HEK293 (cell line): ENCODE measurements around the gene PRPF8.

Experiments used
- GLI4 ChIP-seq: fragments of 450-650 bp; formaldehyde crosslinking; IDR thresholded peaks from 2 replicates; pipeline ENCODE4 v1.5.1; 2016; ENCODE audit warnings: missing biosample characterization, missing genetic modification characterization
- HOXD13 ChIP-seq: sonication (generic); formaldehyde crosslinking; IDR thresholded peaks from 2 replicates; pipeline ENCODE4 v1.8.0; 2022; ENCODE audit warnings: missing genetic modification reagents, borderline replicate concordance
- OSR2 ChIP-seq: fragments of 450-650 bp; formaldehyde crosslinking; IDR thresholded peaks from 2 replicates; pipeline ENCODE4 v1.5.1; 2016; ENCODE audit warnings: missing biosample characterization, missing genetic modification characterization
- SCRT2 ChIP-seq: fragments of 450-650 bp; formaldehyde crosslinking; IDR thresholded peaks from 2 replicates; pipeline ENCODE4 v1.5.1; 2016; ENCODE audit warnings: missing biosample characterization, missing genetic modification characterization
- ZBTB21 ChIP-seq: fragments of 450-650 bp; formaldehyde crosslinking; IDR thresholded peaks from 2 replicates; pipeline ENCODE4 v1.5.1; 2017; ENCODE audit warnings: missing biosample characterization, missing genetic modification characterization
- ZBTB7A ChIP-seq: fragments of 450-650 bp; formaldehyde crosslinking; IDR thresholded peaks from 2 replicates; pipeline ENCODE4 v1.5.1; 2016; ENCODE audit warnings: low read depth, missing biosample characterization, missing genetic modification characterization
- ZFHX2 ChIP-seq: fragments of 450-650 bp; formaldehyde crosslinking; conservative IDR thresholded peaks from 2 replicates; pipeline ENCODE4 v1.5.1; 2016; ENCODE audit warnings: missing biosample characterization, missing genetic modification characterization
- ZFP37 ChIP-seq: fragments of 450-650 bp; formaldehyde crosslinking; IDR thresholded peaks from 2 replicates; pipeline ENCODE4 v1.5.1; 2016; ENCODE audit warnings: missing biosample characterization, missing genetic modification characterization
- ZNF140 ChIP-seq: fragments of 450-650 bp; formaldehyde crosslinking; IDR thresholded peaks from 2 replicates; pipeline ENCODE4 v1.5.1; 2016; ENCODE audit warnings: missing biosample characterization, missing genetic modification characterization
- ZNF16 ChIP-seq: fragments of 450-650 bp; formaldehyde crosslinking; IDR thresholded peaks from 2 replicates; pipeline ENCODE4 v1.5.1; 2016; ENCODE audit warnings: low read depth, missing biosample characterization, missing genetic modification characterization
- ZNF169 ChIP-seq: fragments of 450-650 bp; formaldehyde crosslinking; IDR thresholded peaks from 2 replicates; pipeline ENCODE4 v1.5.1; 2016; ENCODE audit warnings: missing biosample characterization, missing genetic modification characterization
- ZNF175 ChIP-seq: fragments of 450-650 bp; formaldehyde crosslinking; IDR thresholded peaks from 2 replicates; pipeline ENCODE4 v1.5.1; 2016; ENCODE audit warnings: missing biosample characterization, missing genetic modification characterization
- ZNF184 ChIP-seq: fragments of 450-650 bp; IDR thresholded peaks from 2 replicates; pipeline ENCODE4 v1.5.1; 2018; ENCODE audit warnings: missing biosample characterization, mild to moderate bottlenecking, missing genetic modification characterization
- ZNF2 ChIP-seq: fragments of 450-650 bp; formaldehyde crosslinking; IDR thresholded peaks from 2 replicates; pipeline ENCODE4 v1.5.1; 2016; ENCODE audit warnings: missing biosample characterization, missing genetic modification characterization
- ZNF211 ChIP-seq: fragments of 450-650 bp; formaldehyde crosslinking; IDR thresholded peaks from 2 replicates; pipeline ENCODE4 v1.5.1; 2016; ENCODE audit warnings: low read depth, missing biosample characterization, missing genetic modification characterization
- ZNF350 ChIP-seq: fragments of 450-650 bp; formaldehyde crosslinking; IDR thresholded peaks from 2 replicates; pipeline ENCODE4 v1.5.0; 2017; ENCODE audit warnings: missing biosample characterization, mild to moderate bottlenecking, missing genetic modification characterization
- ZNF514 ChIP-seq: fragments of 450-650 bp; formaldehyde crosslinking; IDR thresholded peaks from 2 replicates; pipeline ENCODE4 v1.5.1; 2016; ENCODE audit warnings: missing biosample characterization, missing genetic modification characterization
- ZNF530 ChIP-seq: fragments of 450-650 bp; formaldehyde crosslinking; IDR thresholded peaks from 2 replicates; pipeline ENCODE4 v1.5.1; 2016; ENCODE audit warnings: low read depth, missing biosample characterization, missing genetic modification characterization
- ZSCAN23 ChIP-seq: fragments of 450-650 bp; formaldehyde crosslinking; IDR thresholded peaks from 2 replicates; pipeline ENCODE4 v1.5.1; 2016; ENCODE audit warnings: missing biosample characterization, missing genetic modification characterization
- TF ChIP-seq, protein P1 (sequence below): fragments of 450-650 bp; formaldehyde crosslinking; IDR thresholded peaks from 2 replicates; pipeline ENCODE4 v1.5.1; 2016; ENCODE audit warnings: missing biosample characterization, missing genetic modification characterization
- TF ChIP-seq, protein P2 (sequence below): fragments of 450-650 bp; formaldehyde crosslinking; IDR thresholded peaks from 2 replicates; pipeline ENCODE4 v1.5.1; 2016; ENCODE audit warnings: missing biosample characterization, missing genetic modification characterization
- TF ChIP-seq, protein P3 (sequence below): fragments of 450-650 bp; formaldehyde crosslinking; IDR thresholded peaks from 2 replicates; pipeline ENCODE4 v1.5.1; 2016; ENCODE audit warnings: missing biosample characterization, missing genetic modification characterization
- TF ChIP-seq, protein P4 (sequence below): fragments of 450-650 bp; formaldehyde crosslinking; IDR thresholded peaks from 2 replicates; pipeline ENCODE4 v1.5.1; 2017; ENCODE audit warnings: missing biosample characterization, missing genetic modification characterization
- TF ChIP-seq, protein P5 (sequence below): fragments of 450-650 bp; formaldehyde crosslinking; IDR thresholded peaks from 2 replicates; pipeline ENCODE4 v1.5.1; 2017; ENCODE audit warnings: missing biosample characterization, missing genetic modification characterization
- TF ChIP-seq, protein P6 (sequence below): IDR thresholded peaks from 2 replicates; pipeline ENCODE4 v1.6.1; 2011; ENCODE audit warnings: mild to moderate bottlenecking, low read depth, low read length, borderline replicate concordance
- TF ChIP-seq, protein P7 (sequence below): fragments of 450-650 bp; formaldehyde crosslinking; IDR thresholded peaks from 2 replicates; pipeline ENCODE4 v1.5.1; 2017; ENCODE audit warnings: missing biosample characterization, missing genetic modification characterization

The PRPF8 gene

DNA sequence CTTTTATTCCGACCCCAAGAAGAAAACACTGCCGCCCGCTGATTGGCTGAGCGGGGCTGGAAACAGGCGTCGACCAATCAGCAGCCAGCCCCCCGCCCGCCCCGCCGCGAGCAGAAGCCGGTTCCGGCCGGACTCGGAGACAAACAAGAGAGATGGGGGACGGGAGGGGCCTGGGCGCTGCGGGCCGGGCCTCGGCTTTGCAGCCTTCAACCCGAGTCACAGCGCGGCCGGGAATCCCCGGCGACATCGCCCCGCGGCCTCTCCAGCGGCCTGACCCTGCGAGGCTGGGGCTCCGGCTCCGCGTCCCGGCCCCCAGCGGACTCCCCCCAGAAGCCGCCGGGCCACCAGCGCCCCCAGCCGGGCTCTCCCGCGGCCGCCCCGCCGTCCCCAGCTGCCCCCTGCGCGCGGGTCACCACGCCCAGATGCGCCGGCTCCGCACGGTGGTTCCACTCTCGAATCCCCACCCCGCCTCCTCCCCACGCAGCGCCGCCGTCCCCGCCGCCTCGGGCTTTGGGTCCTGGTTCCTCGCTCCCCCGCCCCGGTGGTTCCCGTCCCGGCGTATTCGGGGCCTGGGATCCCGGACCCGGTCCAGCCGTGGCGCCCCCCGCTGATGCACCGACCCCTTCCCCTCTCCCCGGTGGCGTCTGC is 55.7 kb downstream of the PRPF8 start (continued):
- TF ChIP-seq, protein P1, sequence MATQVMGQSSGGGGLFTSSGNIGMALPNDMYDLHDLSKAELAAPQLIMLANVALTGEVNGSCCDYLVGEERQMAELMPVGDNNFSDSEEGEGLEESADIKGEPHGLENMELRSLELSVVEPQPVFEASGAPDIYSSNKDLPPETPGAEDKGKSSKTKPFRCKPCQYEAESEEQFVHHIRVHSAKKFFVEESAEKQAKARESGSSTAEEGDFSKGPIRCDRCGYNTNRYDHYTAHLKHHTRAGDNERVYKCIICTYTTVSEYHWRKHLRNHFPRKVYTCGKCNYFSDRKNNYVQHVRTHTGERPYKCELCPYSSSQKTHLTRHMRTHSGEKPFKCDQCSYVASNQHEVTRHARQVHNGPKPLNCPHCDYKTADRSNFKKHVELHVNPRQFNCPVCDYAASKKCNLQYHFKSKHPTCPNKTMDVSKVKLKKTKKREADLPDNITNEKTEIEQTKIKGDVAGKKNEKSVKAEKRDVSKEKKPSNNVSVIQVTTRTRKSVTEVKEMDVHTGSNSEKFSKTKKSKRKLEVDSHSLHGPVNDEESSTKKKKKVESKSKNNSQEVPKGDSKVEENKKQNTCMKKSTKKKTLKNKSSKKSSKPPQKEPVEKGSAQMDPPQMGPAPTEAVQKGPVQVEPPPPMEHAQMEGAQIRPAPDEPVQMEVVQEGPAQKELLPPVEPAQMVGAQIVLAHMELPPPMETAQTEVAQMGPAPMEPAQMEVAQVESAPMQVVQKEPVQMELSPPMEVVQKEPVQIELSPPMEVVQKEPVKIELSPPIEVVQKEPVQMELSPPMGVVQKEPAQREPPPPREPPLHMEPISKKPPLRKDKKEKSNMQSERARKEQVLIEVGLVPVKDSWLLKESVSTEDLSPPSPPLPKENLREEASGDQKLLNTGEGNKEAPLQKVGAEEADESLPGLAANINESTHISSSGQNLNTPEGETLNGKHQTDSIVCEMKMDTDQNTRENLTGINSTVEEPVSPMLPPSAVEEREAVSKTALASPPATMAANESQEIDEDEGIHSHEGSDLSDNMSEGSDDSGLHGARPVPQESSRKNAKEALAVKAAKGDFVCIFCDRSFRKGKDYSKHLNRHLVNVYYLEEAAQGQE (tag by site-specific recombination): no peak
- no peak for TF ChIP-seq ZBTB21 (tag by site-specific recombination)
- TF ChIP-seq, protein P2, sequence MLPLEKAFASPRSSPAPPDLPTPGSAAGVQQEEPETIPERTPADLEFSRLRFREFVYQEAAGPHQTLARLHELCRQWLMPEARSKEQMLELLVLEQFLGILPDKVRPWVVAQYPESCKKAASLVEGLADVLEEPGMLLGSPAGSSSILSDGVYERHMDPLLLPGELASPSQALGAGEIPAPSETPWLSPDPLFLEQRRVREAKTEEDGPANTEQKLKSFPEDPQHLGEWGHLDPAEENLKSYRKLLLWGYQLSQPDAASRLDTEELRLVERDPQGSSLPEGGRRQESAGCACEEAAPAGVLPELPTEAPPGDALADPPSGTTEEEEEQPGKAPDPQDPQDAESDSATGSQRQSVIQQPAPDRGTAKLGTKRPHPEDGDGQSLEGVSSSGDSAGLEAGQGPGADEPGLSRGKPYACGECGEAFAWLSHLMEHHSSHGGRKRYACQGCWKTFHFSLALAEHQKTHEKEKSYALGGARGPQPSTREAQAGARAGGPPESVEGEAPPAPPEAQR: no peak
- TF ChIP-seq GLI4: no peak
- no peak for TF ChIP-seq ZBTB7A (tag by site-specific recombination)
- TF ChIP-seq ZNF211: no peak
- TF ChIP-seq ZNF184 (tag by site-specific recombination): no peak
- TF ChIP-seq ZNF350 (tag by site-specific recombination): no peak; the same call in 1 of the 2 replicates
- no peak for TF ChIP-seq ZSCAN23 (tag by site-specific recombination)
- TF ChIP-seq, protein P3, sequence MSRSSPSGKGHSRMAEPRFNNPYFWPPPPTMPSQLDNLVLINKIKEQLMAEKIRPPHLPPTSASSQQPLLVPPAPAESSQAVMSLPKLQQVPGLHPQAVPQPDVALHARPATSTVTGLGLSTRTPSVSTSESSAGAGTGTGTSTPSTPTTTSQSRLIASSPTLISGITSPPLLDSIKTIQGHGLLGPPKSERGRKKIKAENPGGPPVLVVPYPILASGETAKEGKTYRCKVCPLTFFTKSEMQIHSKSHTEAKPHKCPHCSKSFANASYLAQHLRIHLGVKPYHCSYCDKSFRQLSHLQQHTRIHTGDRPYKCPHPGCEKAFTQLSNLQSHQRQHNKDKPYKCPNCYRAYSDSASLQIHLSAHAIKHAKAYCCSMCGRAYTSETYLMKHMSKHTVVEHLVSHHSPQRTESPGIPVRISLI (tag by site-specific recombination): no peak
- no peak for TF ChIP-seq ZNF16 (tag by site-specific recombination)
- TF ChIP-seq SCRT2 (tag by site-specific recombination): no peak
- TF ChIP-seq, protein P4, sequence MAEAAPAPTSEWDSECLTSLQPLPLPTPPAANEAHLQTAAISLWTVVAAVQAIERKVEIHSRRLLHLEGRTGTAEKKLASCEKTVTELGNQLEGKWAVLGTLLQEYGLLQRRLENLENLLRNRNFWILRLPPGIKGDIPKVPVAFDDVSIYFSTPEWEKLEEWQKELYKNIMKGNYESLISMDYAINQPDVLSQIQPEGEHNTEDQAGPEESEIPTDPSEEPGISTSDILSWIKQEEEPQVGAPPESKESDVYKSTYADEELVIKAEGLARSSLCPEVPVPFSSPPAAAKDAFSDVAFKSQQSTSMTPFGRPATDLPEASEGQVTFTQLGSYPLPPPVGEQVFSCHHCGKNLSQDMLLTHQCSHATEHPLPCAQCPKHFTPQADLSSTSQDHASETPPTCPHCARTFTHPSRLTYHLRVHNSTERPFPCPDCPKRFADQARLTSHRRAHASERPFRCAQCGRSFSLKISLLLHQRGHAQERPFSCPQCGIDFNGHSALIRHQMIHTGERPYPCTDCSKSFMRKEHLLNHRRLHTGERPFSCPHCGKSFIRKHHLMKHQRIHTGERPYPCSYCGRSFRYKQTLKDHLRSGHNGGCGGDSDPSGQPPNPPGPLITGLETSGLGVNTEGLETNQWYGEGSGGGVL (tag by site-specific recombination): no peak
- TF ChIP-seq, protein P5, sequence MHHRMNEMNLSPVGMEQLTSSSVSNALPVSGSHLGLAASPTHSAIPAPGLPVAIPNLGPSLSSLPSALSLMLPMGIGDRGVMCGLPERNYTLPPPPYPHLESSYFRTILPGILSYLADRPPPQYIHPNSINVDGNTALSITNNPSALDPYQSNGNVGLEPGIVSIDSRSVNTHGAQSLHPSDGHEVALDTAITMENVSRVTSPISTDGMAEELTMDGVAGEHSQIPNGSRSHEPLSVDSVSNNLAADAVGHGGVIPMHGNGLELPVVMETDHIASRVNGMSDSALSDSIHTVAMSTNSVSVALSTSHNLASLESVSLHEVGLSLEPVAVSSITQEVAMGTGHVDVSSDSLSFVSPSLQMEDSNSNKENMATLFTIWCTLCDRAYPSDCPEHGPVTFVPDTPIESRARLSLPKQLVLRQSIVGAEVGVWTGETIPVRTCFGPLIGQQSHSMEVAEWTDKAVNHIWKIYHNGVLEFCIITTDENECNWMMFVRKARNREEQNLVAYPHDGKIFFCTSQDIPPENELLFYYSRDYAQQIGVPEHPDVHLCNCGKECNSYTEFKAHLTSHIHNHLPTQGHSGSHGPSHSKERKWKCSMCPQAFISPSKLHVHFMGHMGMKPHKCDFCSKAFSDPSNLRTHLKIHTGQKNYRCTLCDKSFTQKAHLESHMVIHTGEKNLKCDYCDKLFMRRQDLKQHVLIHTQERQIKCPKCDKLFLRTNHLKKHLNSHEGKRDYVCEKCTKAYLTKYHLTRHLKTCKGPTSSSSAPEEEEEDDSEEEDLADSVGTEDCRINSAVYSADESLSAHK (tag by site-specific recombination): no peak
- TF ChIP-seq HOXD13 (CRISPR knock-in tag): no peak
- no peak for TF ChIP-seq ZNF2 (tag by site-specific recombination)
- TF ChIP-seq OSR2 (tag by site-specific recombination): no peak; the same call in 1 of the 2 replicates
- TF ChIP-seq ZNF514 (tag by site-specific recombination): no peak
- TF ChIP-seq ZNF175: no peak
- TF ChIP-seq ZNF140 (tag by site-specific recombination): no peak
- TF ChIP-seq, protein P6, sequence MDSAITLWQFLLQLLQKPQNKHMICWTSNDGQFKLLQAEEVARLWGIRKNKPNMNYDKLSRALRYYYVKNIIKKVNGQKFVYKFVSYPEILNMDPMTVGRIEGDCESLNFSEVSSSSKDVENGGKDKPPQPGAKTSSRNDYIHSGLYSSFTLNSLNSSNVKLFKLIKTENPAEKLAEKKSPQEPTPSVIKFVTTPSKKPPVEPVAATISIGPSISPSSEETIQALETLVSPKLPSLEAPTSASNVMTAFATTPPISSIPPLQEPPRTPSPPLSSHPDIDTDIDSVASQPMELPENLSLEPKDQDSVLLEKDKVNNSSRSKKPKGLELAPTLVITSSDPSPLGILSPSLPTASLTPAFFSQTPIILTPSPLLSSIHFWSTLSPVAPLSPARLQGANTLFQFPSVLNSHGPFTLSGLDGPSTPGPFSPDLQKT: no peak
- TF ChIP-seq ZFP37: no peak
- no peak for TF ChIP-seq ZNF169
- no peak for TF ChIP-seq ZNF530 (tag by site-specific recombination)
- TF ChIP-seq ZFHX2 (tag by site-specific recombination): peak; percentile 29; the same call in 1 of the 2 replicates
- TF ChIP-seq, protein P7, sequence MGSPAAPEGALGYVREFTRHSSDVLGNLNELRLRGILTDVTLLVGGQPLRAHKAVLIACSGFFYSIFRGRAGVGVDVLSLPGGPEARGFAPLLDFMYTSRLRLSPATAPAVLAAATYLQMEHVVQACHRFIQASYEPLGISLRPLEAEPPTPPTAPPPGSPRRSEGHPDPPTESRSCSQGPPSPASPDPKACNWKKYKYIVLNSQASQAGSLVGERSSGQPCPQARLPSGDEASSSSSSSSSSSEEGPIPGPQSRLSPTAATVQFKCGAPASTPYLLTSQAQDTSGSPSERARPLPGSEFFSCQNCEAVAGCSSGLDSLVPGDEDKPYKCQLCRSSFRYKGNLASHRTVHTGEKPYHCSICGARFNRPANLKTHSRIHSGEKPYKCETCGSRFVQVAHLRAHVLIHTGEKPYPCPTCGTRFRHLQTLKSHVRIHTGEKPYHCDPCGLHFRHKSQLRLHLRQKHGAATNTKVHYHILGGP (tag by site-specific recombination): no peak
